HG03025 (cell line): ENCODE results near the gene POLR1A.

Experiments used
- ATAC-seq: cut with Tn5 transposase; IDR thresholded peaks from one replicate; pipeline ENCODE4 v1.9.1; 2021; ENCODE audit warnings: mild to moderate bottlenecking, moderate library complexity; ENCODE audit not compliant: unreplicated experiment, low FRiP score

Gene POLR1A

DNA sequence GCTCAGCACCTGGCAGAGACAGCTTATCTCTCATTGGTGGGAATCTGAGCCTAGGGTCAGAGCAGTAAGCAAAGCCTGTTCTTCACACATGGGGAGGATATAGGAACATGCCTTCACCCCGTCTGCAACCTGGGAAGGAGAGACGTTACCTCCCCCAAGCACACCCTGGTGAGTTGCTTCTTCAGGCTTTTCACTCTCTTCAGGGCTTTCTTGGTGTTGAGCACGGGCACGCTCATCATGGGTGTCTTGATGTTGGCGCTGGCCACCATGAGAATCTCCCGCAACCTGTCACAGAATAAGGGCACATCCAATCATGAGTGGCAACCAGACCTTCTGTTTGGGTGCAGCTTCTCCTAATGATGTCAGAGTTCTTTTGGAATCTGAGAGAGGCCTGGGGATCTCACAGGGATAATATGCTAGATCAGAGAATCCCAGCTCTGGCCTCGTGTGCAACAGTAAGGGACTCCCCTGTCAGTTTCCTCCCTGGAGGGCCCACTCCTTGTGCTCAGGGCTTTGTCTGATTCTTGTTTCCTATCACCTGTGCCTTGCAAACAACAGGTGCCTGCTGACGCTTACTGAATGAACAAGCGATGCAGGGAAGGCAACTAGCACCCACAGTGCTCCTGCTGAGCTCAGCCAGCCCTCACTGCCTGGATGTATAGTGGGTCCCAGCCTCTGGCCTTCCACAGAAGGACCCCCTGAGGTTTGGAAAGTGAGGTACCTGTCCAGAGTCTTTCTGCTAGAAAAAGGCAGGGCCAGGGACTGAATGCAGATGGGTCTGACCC lies 66.3 kb downstream of the POLR1A start:
- ATAC-seq, result no peak

- ATAC-seq, result no peak
These were observed 67.2 kb downstream of the POLR1A start for GRCh38 chr2:86038291-86039081.

- no peak for ATAC-seq
These were observed 67.9 kb downstream of the POLR1A start for GRCh38 chr2:86037795-86038192.

GRCh38 chr2:86037141-86037794 lies 68.4 kb downstream of the POLR1A start:
- no peak for ATAC-seq

DNA sequence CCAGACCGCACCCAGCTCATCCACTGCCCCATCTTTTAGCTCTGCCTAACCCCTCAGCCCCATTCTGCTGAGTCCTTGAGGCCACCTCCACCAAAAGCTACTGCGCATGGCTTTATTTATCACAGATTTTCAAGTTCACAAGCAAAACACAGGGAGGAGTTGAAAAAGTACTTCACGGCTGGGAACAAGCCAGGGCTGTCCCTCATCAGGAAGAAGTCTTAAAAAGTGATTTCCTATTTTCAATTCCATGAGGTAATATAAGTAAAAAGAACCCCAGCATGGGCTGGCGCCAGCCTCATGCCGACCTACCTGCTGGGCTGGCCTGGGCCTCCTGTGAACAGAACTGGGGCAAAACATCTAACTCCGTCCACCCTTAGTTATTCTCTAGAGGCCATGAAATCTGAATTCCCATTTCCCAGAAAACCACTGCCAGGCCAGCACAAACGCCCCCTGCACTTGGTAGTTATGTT lies 69.0 kb downstream of the POLR1A start:
- no peak for ATAC-seq

GRCh38 chr2:86035883-86036668 lies 69.6 kb downstream of the POLR1A start:
- peak; percentile 83 for ATAC-seq

DNA sequence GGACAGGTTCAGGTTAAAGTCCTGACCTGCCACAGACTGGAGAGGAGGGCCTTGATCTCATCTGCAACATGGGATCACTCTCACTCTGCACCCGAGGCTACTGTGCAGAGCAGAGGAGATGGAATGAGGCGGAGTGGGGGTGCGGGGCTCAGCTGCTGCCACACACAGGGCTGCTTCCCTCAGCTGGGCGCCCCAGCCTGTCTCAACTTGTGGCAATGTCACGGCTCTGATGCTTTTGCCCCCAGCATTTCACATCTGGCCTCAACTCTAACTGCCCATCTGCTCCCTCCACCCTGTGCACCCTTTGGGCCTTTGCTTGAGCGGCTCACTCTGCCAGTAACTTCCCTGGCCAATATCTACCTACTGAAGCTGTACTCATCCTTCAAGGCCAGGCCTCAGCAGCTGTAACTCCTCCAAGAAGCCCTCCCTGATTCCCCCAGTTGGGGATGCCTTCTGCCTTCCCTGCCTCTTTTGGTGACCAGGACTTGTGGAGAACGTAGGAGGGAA lies 70.3 kb downstream of the POLR1A start:
- no peak for ATAC-seq

- no peak for ATAC-seq
These were observed 71.7 kb downstream of the POLR1A start for GRCh38 chr2:86033751-86034692.

DNA sequence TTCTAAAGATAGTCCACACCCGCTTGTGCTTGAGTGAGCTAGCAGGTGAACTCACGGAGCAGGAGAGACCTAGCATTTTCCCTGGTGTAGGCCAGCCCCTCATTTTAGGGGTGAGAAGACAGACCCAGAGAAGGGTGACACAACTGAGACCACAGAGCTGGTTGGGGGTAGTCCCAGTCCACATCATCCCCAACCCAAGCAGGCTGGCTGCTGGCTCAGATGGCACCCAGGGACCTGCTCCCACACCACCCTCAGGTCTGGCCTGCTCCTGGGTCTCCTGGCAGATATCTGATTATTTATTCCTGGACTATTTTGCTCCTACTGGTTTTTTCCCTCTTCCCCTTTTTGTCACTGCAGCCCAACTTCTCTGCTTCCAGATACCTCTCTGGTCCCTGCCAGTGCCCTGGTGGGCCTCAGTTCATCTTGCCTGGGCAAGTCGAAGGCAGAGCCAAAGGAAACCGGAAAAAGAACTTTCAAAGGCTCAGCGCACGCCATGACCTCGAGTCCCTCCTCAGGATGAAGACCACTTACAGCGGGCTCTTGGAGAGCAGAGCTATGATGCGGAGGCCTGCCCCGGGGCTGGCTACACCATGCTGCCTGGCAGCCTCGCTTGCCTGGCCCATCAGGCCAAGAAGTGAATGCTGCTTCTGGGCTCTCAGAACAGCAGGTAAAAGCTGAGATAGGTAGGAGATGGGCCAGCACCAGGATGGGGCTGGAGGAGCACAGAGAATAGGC lies 72.7 kb downstream of the POLR1A start:
- ATAC-seq, result no peak

DNA sequence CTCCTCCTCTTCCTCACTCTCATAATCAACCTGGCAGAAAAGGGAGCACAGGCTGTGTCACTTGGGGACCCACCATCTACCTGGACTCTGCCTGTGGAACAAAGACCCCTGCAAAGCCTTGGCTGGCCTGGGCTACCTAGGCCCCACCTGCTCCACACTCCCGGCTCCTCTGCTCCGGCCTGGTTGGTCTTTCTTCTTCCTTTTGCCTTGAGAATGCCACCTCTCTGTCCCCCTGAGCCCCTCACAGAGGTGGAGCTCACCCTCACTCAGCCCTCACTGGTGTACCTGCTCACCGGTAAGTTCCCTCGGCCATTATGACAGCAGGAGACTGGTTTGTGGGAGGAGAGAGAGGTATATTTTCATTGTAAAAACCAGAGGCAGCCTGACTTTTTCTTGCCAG lies 74.1 kb downstream of the POLR1A start:
- no peak for ATAC-seq

DNA sequence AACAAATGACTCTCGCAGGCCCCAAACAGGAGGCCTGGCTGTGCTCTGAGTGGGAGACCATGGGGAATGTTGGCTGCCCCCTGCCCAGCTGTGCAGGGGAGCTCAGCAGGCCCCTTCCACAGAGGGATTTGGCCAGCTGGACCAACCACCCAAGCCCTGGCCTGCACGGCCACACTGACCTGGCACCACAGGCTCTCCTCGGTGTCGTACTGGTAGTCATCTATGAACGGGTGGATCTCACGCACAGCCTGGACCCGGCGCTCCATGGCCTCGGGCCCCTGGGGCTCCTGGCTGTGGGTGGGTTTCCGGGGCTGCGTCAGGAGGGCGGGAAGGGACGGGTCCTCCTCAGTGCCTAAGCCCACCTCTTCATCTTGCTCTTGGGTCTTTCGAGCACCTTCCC lies 74.5 kb downstream of the POLR1A start:
- no peak for ATAC-seq

DNA sequence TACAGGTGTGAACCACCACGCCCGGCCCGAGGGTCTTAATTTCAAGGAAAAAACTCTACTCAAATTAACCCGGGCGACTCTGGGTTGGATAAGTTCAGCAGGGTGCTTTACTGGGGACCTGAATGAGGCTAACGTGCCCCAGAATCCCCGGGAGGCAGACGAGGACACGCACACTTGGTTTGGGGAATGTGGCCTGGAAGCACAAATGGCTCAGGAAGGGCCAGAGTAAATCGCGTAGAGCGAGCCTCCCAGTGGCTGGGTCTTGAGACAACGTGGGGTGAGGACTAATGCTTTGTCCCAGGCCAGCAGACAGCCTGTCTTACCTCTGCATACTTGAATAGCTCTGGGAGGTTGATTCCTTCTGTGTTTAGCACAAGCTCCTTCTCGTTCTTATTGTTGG lies 75.8 kb downstream of the POLR1A start:
- ATAC-seq, result no peak

DNA sequence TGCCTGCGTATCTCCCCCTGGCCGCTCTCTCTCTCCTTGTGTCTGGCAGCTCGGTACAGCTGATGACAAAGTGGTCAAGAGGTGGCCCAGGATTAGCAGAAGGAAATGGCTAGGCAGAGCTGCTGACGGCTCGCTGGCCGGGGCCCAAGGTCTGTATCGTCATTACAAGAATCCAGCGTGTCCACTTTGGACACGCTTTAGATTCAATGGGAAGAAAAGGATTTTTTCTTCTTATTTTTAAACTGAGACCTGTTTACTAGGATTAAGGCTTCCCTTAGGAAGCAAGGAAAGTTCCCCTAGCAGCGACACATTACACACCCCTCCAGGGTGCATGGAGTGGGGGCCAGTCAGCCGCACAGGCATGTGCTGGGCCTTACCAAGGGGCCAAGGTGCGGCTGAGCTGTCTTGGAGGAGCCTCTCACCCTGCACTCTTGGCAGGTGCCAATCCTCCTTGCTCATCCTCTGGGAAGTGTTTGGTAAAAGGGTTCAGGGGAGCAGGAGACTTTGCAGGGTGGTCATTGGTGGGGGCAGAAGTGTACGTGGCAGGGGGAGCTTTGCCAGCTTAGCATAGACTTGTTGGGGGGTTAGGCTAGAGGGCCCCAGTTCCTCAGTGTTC lies 76.8 kb downstream of the POLR1A start:
- ATAC-seq, result no peak

- ATAC-seq, result no peak
These were observed 77.5 kb downstream of the POLR1A start for GRCh38 chr2:86027922-86028765.

DNA sequence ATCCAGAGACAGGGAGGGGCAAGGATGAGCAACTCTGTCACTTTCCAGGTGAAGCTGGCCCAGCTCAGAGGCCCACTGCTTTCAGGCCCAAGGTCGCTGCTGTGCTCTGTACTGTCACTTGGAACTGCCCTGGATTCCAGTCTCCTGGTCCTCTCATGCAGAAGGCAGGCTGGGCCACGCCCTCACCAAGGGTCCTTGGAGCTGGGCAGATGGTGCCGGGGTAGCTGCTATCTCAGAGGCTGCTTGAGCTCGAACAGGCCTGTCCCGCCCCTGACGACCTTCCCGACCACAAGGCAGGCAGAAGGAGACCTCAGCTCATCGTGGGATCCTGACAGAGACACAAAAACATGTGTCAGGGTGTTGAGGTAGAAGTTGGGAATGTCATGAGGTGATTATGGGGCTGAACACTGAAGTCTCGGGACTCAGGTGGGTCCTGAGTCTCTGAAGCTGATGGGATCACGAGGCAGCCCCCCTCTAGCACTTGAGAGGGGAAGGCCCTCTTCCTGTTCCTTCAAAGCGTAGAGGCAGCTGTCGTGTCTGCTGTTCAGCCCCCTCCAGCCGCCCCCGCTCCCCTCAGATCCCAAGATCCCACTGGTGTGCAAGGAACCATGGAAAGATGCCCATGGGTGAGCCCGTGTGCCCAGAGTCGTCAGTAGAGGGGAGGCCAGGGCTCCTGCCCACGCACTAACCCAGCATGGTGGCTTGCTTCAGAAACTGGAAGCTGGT lies 78.3 kb downstream of the POLR1A start:
- no peak for ATAC-seq

DNA sequence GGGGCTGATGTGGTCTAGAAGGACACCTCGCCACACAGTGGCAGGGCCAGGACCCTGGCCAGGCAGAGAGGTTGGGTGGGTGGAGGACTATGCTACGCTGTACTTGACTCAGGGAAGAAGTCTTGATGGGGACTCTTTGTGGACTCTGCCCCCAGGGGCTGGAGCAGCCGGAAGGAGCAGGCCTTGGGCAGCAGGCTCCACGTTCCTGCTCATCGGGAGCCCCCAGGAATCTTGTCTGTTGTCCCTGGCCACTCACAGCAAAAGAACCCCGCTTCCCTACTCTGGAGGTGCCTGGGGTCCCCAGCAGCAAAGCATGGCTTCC lies 79.0 kb downstream of the POLR1A start:
- ATAC-seq, result no peak
